HG03066 (cell line): ENCODE measurements around the gene CDC16.
"Not testable (repeated sequence)": the region's sequence is repeated elsewhere in the genome, so short reads cannot be mapped to it uniquely, and the experiment has no call there.

Experiments used
- ATAC-seq: cut with Tn5 transposase; IDR thresholded peaks from one replicate; pipeline ENCODE4 v1.9.1; 2021; ENCODE audit warnings: low read depth; ENCODE audit not compliant: unreplicated experiment

Gene CDC16

GRCh38 chr13:114261328-114261965, 26.8 kb downstream of the CDC16 start:
- ATAC-seq: no peak

GRCh38 chr13:114263578-114263977, 28.9 kb downstream of the CDC16 start:
- ATAC-seq: no peak

- not testable (repeated sequence) for ATAC-seq
Measured at GRCh38 chr13:114264313-114264712, 29.6 kb downstream of the CDC16 start.

- no peak for ATAC-seq
Measured at GRCh38 chr13:114264886-114265611, 30.4 kb downstream of the CDC16 start.

- no peak for ATAC-seq
Measured at GRCh38 chr13:114266241-114266640, 31.5 kb downstream of the CDC16 start.

- ATAC-seq: no peak
Measured at GRCh38 chr13:114268344-114269280, 33.9 kb downstream of the CDC16 start.

- no peak for ATAC-seq
Measured at GRCh38 chr13:114269281-114269770, 34.6 kb downstream of the CDC16 start.

- ATAC-seq: no peak
Measured at GRCh38 chr13:114272977-114273376, 38.3 kb downstream of the CDC16 start.

- no peak for ATAC-seq
Measured at GRCh38 chr13:114275304-114275703, 40.6 kb downstream of the CDC16 start.

GRCh38 chr13:114279146-114279545, 44.4 kb downstream of the CDC16 start:
- no peak for ATAC-seq

GRCh38 chr13:114279758-114280355, 45.2 kb downstream of the CDC16 start:
- no peak for ATAC-seq

GRCh38 chr13:114281351-114282040, 46.8 kb downstream of the CDC16 start, which contains the start of gene UPF3A:
UPF3A (plus strand) TSS chr13:114281601; CDS start chr13:114281640, 39 bp downstream.
- peak; percentile 61 for ATAC-seq

- peak; percentile 46 for ATAC-seq
Measured at GRCh38 chr13:114282041-114282670, 47.5 kb downstream of the CDC16 start.

GRCh38 chr13:114283576-114283975, 48.9 kb downstream of the CDC16 start:
- no peak for ATAC-seq

- ATAC-seq: no peak
Measured at GRCh38 chr13:114284680-114285079, 50.0 kb downstream of the CDC16 start.

GRCh38 chr13:114285166-114285808, 50.6 kb downstream of the CDC16 start:
- no peak for ATAC-seq

GRCh38 chr13:114286808-114287207, 52.1 kb downstream of the CDC16 start:
- ATAC-seq: no peak

GRCh38 chr13:114288157-114288591, 53.5 kb downstream of the CDC16 start:
- ATAC-seq: no peak

- no peak for ATAC-seq
Measured at GRCh38 chr13:114296448-114296847, 61.8 kb downstream of the CDC16 start.
